ENCODE data around the gene TSC2.

The TSC2 gene

GRCh38 chr16:2079991-2080390 lies 32.2 kb downstream of the TSC2 start:
- TF ChIP-seq CTCF (conservative IDR thresholded peaks at IDR 0.05; ENCODE audit: low read depth, low read length): no peak
- H3K4me3 ChIP-seq (ENCODE audit: low read length): no peak overlapping the region
- no peak for DNase-seq (ENCODE audit: low read depth)

GRCh38 chr16:2081201-2082084 lies 33.7 kb downstream of the TSC2 start:
- DNase-seq (ENCODE audit: low read depth): no peak
- no peak for TF ChIP-seq CTCF (conservative IDR thresholded peaks at IDR 0.05; ENCODE audit: low read depth, low read length)
- H3K4me3 ChIP-seq (ENCODE audit: low read length): no peak overlapping the region

GRCh38 chr16:2082171-2082982 lies 34.6 kb downstream of the TSC2 start:
- no peak for TF ChIP-seq CTCF (conservative IDR thresholded peaks at IDR 0.05; ENCODE audit: low read depth, low read length)
- no peak overlapping the region for H3K4me3 ChIP-seq (ENCODE audit: low read length)
- DNase-seq (ENCODE audit: low read depth): no peak

GRCh38 chr16:2082983-2083364 lies 35.2 kb downstream of the TSC2 start:
- H3K4me3 ChIP-seq (ENCODE audit: low read length): no peak overlapping the region
- DNase-seq (ENCODE audit: low read depth): no peak
- TF ChIP-seq CTCF (conservative IDR thresholded peaks at IDR 0.05; ENCODE audit: low read depth, low read length): no peak

GRCh38 chr16:2083409-2083808 lies 35.6 kb downstream of the TSC2 start:
- no peak for TF ChIP-seq CTCF (conservative IDR thresholded peaks at IDR 0.05; ENCODE audit: low read depth, low read length)
- no peak overlapping the region for H3K4me3 ChIP-seq (ENCODE audit: low read length)
- no peak for DNase-seq (ENCODE audit: low read depth)

GRCh38 chr16:2083876-2084780 lies 36.3 kb downstream of the TSC2 start:
- no peak for TF ChIP-seq CTCF (conservative IDR thresholded peaks at IDR 0.05; ENCODE audit: low read depth, low read length)
- DNase-seq (ENCODE audit: low read depth): no peak
- H3K4me3 ChIP-seq (ENCODE audit: low read length): no peak overlapping the region

Data from retinal pigment epithelial cell (primary cell).